DMS53 treated with DMSO at 0.1 percent for 48 hours (cell line): ENCODE results near the gene ZNF143.
A peak's percentile ranks its signal among the peaks of the same experiment; 100 is the strongest.
"Not testable (repeated sequence)": the region's sequence is repeated elsewhere in the genome, so short reads cannot be mapped to it uniquely, and the experiment has no call there.

Experiments used
- DNase-seq: peaks from one replicate; lab custom pipeline; 2025; ENCODE audit not compliant: unreplicated experiment; lab: John Stamatoyannopoulos, UW

Gene ZNF143

GRCh38 chr11:9535189-9535781 is 74.5 kb downstream of the ZNF143 start:
- peak; percentile 33 for DNase-seq

GRCh38 chr11:9538548-9538947 is 77.7 kb downstream of the ZNF143 start:
- DNase-seq: no peak

GRCh38 chr11:9549216-9549615 is 88.4 kb downstream of the ZNF143 start:
- not testable (repeated sequence) for DNase-seq

GRCh38 chr11:9550191-9550628 is 89.4 kb downstream of the ZNF143 start:
- DNase-seq: no peak

DNA sequence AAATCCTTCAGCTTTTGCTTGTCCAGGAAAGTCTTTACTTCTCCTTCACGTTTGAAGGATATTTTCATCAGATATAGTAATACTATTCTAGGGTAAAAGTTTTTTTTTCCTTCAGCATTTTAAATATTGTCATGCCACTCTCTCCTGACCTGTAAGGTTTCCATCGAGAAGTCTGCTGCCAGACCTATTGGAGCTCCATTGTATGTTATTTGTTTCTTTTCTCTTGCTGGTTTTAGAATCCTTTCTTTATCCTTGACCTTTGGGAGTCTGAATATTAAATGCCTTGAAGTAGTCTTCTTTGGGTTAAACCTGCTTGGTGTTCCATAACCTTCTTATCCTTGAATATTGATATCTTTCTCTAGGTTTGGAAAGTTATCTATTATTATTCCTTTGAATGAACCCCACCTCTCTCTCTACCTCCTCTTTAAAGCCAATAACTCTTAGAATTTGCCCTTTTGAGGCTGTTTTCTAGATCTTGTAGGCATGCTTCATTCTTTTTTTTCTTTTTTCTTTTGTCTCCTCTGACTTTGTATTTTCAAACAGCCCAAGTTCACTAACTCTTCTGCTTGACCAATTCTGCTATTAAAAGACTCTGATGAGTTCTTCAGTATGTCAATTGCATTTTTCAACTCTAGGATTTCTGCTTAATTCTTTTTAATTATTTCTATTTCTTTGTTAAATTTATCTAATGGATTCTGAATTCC is 100.6 kb downstream of the ZNF143 start:
- DNase-seq: no peak

GRCh38 chr11:9562716-9563115 is 101.9 kb downstream of the ZNF143 start:
- DNase-seq: no peak

GRCh38 chr11:9563196-9563730 is 102.5 kb downstream of the ZNF143 start:
- DNase-seq: no peak

DNA sequence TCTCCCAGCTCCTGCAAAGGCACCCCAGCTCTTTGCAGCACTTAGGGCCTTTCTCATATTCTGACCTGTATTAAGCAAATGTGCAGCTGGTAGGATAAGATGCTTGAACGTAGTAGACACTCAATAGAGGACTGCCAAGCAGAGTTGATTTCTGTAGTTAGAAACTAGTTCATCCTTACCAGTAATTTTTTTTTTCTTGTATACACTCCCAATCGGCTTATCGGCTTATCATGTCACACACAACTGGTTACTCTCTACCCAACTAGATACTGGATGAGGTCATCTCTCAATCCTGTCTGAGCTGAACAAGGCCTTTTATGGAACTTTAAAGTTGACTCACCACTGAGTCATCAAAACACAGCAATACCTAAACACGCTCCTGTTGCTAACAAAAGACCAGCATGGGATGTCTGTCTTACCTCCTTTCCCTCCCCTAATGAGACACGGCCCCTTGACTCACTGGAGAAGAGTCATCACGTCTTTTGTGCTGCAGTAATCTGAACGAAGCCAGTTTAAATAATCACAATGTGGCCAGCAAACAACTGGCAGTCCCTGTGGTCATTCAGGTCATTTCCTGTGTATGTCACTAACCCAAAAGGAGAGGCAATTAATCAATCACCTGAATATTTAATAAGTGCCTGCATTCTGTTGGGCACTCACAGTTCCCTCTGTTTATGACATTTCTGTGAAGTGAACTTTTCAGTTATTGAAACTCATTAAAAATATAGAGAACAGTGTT is 105.2 kb downstream of the ZNF143 start:
- DNase-seq: peak; percentile 99

DNA sequence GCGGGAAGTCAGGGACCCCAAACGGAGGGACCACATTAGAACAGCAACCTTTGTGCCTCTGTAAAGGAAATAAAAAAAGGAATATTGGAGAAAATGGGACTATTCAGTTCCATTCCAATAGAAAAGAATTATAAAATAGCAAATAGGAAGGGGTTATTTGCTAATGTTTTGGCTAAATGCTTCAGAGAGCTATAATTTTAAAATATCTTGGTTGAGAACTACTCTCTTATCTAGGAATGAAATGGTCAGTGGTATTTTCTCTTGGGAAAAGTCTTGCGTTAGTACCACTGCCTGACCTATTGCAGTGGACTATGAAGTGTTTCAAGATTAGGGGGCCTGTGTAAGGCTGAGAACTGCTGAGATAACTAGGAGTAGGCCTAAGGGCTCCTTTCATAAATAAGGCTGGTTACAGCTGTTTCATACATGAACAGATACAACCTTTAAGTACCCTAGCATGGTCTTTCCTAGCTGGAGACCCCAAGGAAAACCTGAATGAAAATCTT is 105.8 kb downstream of the ZNF143 start:
- DNase-seq: no peak

- no peak for DNase-seq
Measured at GRCh38 chr11:9567401-9567800, 106.6 kb downstream of the ZNF143 start.

DNA sequence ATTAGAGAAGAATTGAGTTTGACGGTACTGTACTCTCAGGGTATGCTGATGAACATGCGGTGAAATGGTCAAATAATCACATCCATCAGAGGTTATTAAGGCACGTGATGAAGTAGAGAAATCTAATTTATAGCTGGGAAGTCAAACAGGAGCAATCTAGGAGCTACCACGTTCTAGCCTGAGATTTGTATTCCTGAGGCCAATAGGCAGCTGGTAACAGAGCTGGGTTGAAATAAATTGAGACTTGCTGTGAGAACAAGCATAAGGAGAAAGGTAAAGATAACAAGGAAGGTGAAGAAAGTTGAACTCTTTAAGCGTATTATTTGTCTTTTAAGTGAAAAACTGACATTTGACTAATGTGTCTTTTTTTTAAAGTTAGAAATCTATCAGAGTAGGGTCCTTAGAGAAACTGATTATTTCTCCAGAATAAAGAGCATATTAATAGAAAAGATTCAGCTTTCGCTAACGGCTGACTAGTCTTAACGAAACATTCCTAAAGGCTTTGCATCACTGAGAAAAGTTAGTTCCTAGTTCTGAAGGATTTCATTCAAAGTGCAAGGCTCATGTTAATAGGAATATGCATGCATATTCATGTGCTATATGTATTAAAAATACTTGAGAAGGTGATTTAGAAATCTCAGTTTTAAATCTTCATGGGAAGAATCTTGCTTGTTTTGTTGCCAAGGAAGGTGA is 107.5 kb downstream of the ZNF143 start:
- no peak for DNase-seq

DNA sequence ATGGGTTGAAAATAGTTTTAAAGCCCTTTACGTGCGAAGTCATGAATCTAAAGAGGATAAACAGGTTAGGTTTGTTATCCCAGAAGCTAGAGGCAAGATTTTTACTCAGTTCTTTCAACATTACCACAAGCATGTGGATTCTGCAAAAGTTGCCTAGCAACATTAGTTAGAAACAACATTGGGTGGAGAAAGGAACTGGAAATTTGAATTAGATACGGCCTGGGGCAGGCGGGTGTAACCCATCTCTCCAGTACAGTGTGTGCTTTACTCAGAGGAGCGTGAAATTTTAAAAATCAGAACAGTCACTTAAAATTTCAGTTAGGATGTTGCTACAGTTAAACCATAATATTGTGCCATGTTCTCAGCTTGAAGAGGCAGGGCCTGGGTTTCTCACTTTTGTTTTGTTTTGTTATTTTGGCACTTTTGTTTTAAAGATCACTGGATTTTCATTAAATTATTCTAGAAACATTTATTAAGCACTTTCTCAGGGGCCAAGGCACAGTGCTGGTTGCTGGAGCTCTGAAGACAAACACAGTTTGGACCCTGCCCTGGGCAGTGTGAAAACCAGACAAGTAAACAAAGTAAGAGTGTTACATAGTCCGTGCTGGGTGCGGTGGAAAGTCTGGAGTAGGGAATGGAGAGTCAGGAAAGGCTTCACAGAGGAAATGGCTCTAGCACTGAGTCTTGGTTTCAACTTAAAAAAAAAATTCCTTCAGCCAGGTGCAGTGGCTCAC is 108.2 kb downstream of the ZNF143 start:
- DNase-seq: peak; percentile 85

DNA sequence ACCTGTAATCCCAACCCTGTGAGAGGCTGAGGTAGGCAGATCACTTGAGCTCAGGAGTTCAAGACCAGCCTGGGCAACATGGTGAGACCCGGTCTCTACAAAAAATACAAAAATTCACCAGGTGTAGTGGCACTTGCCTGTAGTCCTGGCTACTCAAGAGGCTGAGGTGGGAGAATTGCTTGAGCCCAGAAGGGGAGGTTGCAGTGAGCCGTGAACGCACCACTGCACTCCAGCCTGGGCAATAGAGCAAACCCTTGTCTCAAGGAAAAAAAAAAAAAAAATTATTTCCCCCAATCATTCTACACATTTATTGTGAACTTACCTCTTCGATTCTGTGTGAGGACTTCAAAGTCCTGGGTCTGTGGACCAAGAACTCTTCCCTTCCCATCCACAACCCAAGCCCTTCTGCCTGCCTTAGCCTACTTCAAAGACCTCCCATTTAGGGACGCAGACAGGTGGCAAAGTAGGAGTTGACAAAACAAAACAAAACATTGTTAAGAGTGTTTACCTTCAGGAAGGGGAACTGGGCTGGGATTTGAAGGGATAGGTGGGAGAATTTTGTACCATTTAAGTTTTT is 108.9 kb downstream of the ZNF143 start:
- DNase-seq: no peak

- DNase-seq: no peak
Measured at GRCh38 chr11:9570313-9571025, 109.7 kb downstream of the ZNF143 start.

GRCh38 chr11:9571071-9571762 is 110.4 kb downstream of the ZNF143 start:
- no peak for DNase-seq

GRCh38 chr11:9571763-9572115 is 110.9 kb downstream of the ZNF143 start:
- no peak for DNase-seq

GRCh38 chr11:9573052-9573774 is 112.4 kb downstream of the ZNF143 start, which contains the start of gene WEE1:
Gene WEE1, plus strand, starts transcription at chr11:9573670. Its CDS starts 264 bp downstream, at chr11:9573934.
- DNase-seq: peak; percentile 95
